ENCODE measurements around the gene ARFGAP2. TPM values are rescaled to one million over a fixed set of nuclear protein-coding genes. Genes with fewer than 3 reads are reported as not detected.
A peak's percentile ranks its signal among the peaks of the same experiment; 100 is the strongest.

The ARFGAP2 gene
- total RNA-seq, 2 donors from 2014 or later: 84.6 to 86.0 TPM

GRCh38 chr11:47144541-47144940 is 32.1 kb downstream of the ARFGAP2 start:
- Histone ChIP-seq H3K4me1 (ENCODE audit: control insufficient read depth, insufficient read depth, low read length) (no peaks in the 10 kb centered on the region), H3K27ac (ENCODE audit: low read depth, low read length) (no peak overlapping the region), H3K9me3 (ENCODE audit: control insufficient read depth, low read length) (no peaks in the 10 kb centered on the region), H3K4me3 (ENCODE audit: low read length) (no peak overlapping the region), H3K27me3 (ENCODE audit: control insufficient read depth, insufficient read depth, low read length, poor library complexity, severe bottlenecking) (no peaks in the 10 kb centered on the region), H3K9ac (ENCODE audit: extremely low read depth, low read length, poor library complexity, severe bottlenecking) (no peak overlapping the region), H3K36me3 (ENCODE audit: control insufficient read depth, insufficient read depth, low read length) (no peaks in the 10 kb centered on the region)
- Mint-ChIP-seq H3K4me1 (no peaks in the 10 kb centered on the region), H3K4me3 (no peak overlapping the region), H3K27me3 (ENCODE audit: insufficient read depth) (no peaks in the 10 kb centered on the region), H3K27ac (no peak overlapping the region), H3K9me3 (no peaks in the 10 kb centered on the region), H3K36me3 (ENCODE audit: low read depth) (peaks cover 11% of the 10 kb centered on the region)
- WGBS, 2 experiments (ENCODE audit: insufficient coverage in 1 of 2, insufficient read length in 1 of 2): 93 to 100% methylated on average over 2 to 3 of the region's 3 CpGs
- DNase-seq: no peak
- no peak for TF ChIP-seq CTCF (conservative IDR thresholded peaks at IDR 0.05)

GRCh38 chr11:47143322-47143721 is 33.4 kb downstream of the ARFGAP2 start:
- Histone ChIP-seq H3K36me3 (ENCODE audit: control insufficient read depth, insufficient read depth, low read length) (peaks cover 4% of the 10 kb centered on the region), H3K9ac (ENCODE audit: extremely low read depth, low read length, poor library complexity, severe bottlenecking) (no peak overlapping the region), H3K4me1 (ENCODE audit: control insufficient read depth, insufficient read depth, low read length) (no peaks in the 10 kb centered on the region), H3K27me3 (ENCODE audit: control insufficient read depth, insufficient read depth, low read length, poor library complexity, severe bottlenecking) (no peaks in the 10 kb centered on the region), H3K4me3 (ENCODE audit: low read length) (no peak overlapping the region), H3K9me3 (ENCODE audit: control insufficient read depth, low read length) (no peaks in the 10 kb centered on the region), H3K27ac (ENCODE audit: low read depth, low read length) (peak overlapping the region; percentile 78)
- no peak for DNase-seq
- Mint-ChIP-seq H3K27me3 (ENCODE audit: insufficient read depth) (no peaks in the 10 kb centered on the region), H3K9me3 (no peaks in the 10 kb centered on the region), H3K4me1 (peaks cover 6% of the 10 kb centered on the region), H3K36me3 (ENCODE audit: low read depth) (peaks cover 15% of the 10 kb centered on the region), H3K27ac (no peak overlapping the region), H3K4me3 (no peak overlapping the region)
- no peak for TF ChIP-seq CTCF (conservative IDR thresholded peaks at IDR 0.05)
- WGBS, 2 experiments (ENCODE audit: insufficient coverage in 1 of 2, insufficient read length in 1 of 2): 79 to 94% methylated on average over 3 of the region's 3 CpGs

- H3K4me1 ChIP-seq (ENCODE audit: control insufficient read depth, insufficient read depth, low read length): no peaks in the 10 kb centered on the region
- TF ChIP-seq CTCF (conservative IDR thresholded peaks at IDR 0.05): no peak
- peaks cover 19% of the 10 kb centered on the region for H3K36me3 Mint-ChIP-seq (ENCODE audit: low read depth)
- no peak for DNase-seq
- WGBS, 2 experiments (ENCODE audit: insufficient coverage in 1 of 2, insufficient read length in 1 of 2): 90 to 97% methylated on average over 3 to 4 of the region's 4 CpGs
- no peaks in the 10 kb centered on the region for H3K9me3 ChIP-seq (ENCODE audit: control insufficient read depth, low read length)
- no peaks in the 10 kb centered on the region for H3K9me3 Mint-ChIP-seq
- H3K9ac ChIP-seq (ENCODE audit: extremely low read depth, low read length, poor library complexity, severe bottlenecking): no peak overlapping the region
- peaks cover 30% of the 10 kb centered on the region for H3K4me1 Mint-ChIP-seq
- peaks cover 4% of the 10 kb centered on the region for H3K36me3 ChIP-seq (ENCODE audit: control insufficient read depth, insufficient read depth, low read length)
- H3K27me3 ChIP-seq (ENCODE audit: control insufficient read depth, insufficient read depth, low read length, poor library complexity, severe bottlenecking): no peaks in the 10 kb centered on the region
- no peak overlapping the region for H3K4me3 Mint-ChIP-seq
- no peaks in the 10 kb centered on the region for H3K27me3 Mint-ChIP-seq (ENCODE audit: insufficient read depth)
- H3K27ac Mint-ChIP-seq: no peak overlapping the region
- no peak overlapping the region for H3K27ac ChIP-seq (ENCODE audit: low read depth, low read length)
- no peak overlapping the region for H3K4me3 ChIP-seq (ENCODE audit: low read length)
These were observed 36.8 kb downstream of the ARFGAP2 start for GRCh38 chr11:47139878-47140277.
